Upper lobe of left lung (tissue), 4 donors: Measurements from ENCODE around the gene SLC25A28.

Source experiments
- CTCF ChIP-seq, 6 experiments: fragments of 450-650 bp in 4 of 6; fragments of 200-600 bp in 2 of 6; sonication (generic) in 2 of 6; IDR thresholded peaks; one replicate each; pipeline ENCODE4 v1.5.1; 2016 to 2019; ENCODE audit warnings: antibody characterized with exemption in 6 of 6
- EP300 ChIP-seq, 4 donors: sonication (generic); formaldehyde crosslinking; IDR thresholded peaks; one replicate each; pipeline ENCODE4 v1.5.1; 2017; ENCODE audit warnings: antibody characterized with exemption in 4 of 4, control low read depth in 2 of 4
- POLR2A ChIP-seq, 4 donors: fragments of 450-650 bp; IDR thresholded peaks; one replicate each; pipeline ENCODE4 v1.5.1; 2016 to 2017; ENCODE audit warnings: antibody characterized with exemption in 4 of 4, mild to moderate bottlenecking in 2 of 4
- POLR2AphosphoS5 ChIP-seq, 2 donors: sonication (generic); formaldehyde crosslinking; IDR thresholded peaks; one replicate each; pipeline ENCODE4 v1.5.1; 2017; ENCODE audit warnings: antibody characterized with exemption in 2 of 2

- TF ChIP-seq POLR2A (IDR thresholded peaks at IDR 0.05): no peak
- TF ChIP-seq CTCF (IDR thresholded peaks at IDR 0.05): no peak
- no peak for TF ChIP-seq EP300 (IDR thresholded peaks at IDR 0.05)
- no peak for TF ChIP-seq POLR2AphosphoS5 (IDR thresholded peaks at IDR 0.05)
These were observed 55.1 kb downstream of the SLC25A28 start for GRCh38 chr10:99565166-99565565.
